A549 (cell line): ENCODE measurements around the gene VASH2. TPM values are rescaled to one million over a fixed set of nuclear protein-coding genes. Genes with fewer than 3 reads are reported as not detected.
A peak's percentile ranks its signal among the peaks of the same experiment; 100 is the strongest.

Experiments
- ATAC-seq, 2 experiments: fragments of 200-7000 bp in 1 of 2; fragments of >200 bp in 1 of 2; cut with Nextera tagmentation in 1 of 2; cut with Tn5 transposase in 1 of 2; 3 replicates each; pipeline versions ENCODE4 v1.8.0 to v1.9.1; 2018 to 2020; ENCODE audit warnings: mild to moderate bottlenecking in 1 of 2, moderate library complexity in 1 of 2
- CTCF ChIA-PET: fragments of 300-600 bp; sonication (Branson Sonifier 250); formaldehyde crosslinking; extraction: SDS; loops from one replicate; lab custom pipeline; 2021; ENCODE audit warnings: antibody characterized with exemption, inconsistent platforms; lab: Yijun Ruan, JAX
- POLR2A ChIA-PET: fragments of 350-600 bp; formaldehyde crosslinking; extraction: SDS; loops from one replicate; lab custom pipeline; 2021; ENCODE audit warnings: antibody characterized with exemption, inconsistent platforms; lab: Yijun Ruan, JAX
- DNase-seq, 2 experiments: peaks; one replicate each; pipeline versions ENCODE4 v3.0.0 to v3.0.0-alpha.2; 2011 to 2016; ENCODE audit warnings: low read depth in 1 of 2, low spot score in 1 of 2
- FAIRE-seq: peaks from 2 replicates; lab custom pipeline; 2011; peaks lifted over from hg19 to GRCh38; lab: Jason Lieb, UNC
- H3K27ac ChIP-seq, 2 experiments: fragments of >200 bp; sonication (Bioruptor Twin); formaldehyde crosslinking; 3 replicates each; pipeline ENCODE4 v1.5.1; 2016 to 2017
- H3K4me1 ChIP-seq: fragments of >200 bp; sonication (Bioruptor Twin); formaldehyde crosslinking; 3 replicates; pipeline ENCODE4 v1.6.1; 2016
- H3K4me2 ChIP-seq: fragments of >200 bp; sonication (Bioruptor Twin); formaldehyde crosslinking; 3 replicates; pipeline ENCODE4 v1.6.1; 2016
- H3K4me3 ChIP-seq: fragments of >200 bp; sonication (Bioruptor Twin); formaldehyde crosslinking; 3 replicates; pipeline ENCODE4 v1.5.1; 2016
- H3K9me3 ChIP-seq: fragments of >200 bp; sonication (Bioruptor Twin); formaldehyde crosslinking; 3 replicates; pipeline ENCODE4 v1.6.1; 2016
- BHLHE40 ChIP-seq: IDR thresholded peaks from 2 replicates; pipeline ENCODE4 v1.6.1; 2012; ENCODE audit warnings: low read depth, low read length, inconsistent platforms
- CHD4 ChIP-seq: fragments of 200-600 bp; sonication (generic); IDR thresholded peaks from 2 replicates; pipeline ENCODE4 v1.6.1; 2016; ENCODE audit warnings: antibody characterized with exemption, mild to moderate bottlenecking, borderline replicate concordance
- EP300 ChIP-seq, 2 experiments: fragments of >200 bp; sonication (Bioruptor Twin); formaldehyde crosslinking; IDR thresholded peaks; 2 replicates in 1 of 2; 3 replicates in 1 of 2; pipeline ENCODE4 v1.6.1; 2016 to 2017
- FOSB ChIP-seq: fragments of 250-450 bp; sonication (Bioruptor Pico); IDR thresholded peaks from 2 replicates; pipeline ENCODE4 v1.5.0; 2020; ENCODE audit warnings: mild to moderate bottlenecking, moderate library complexity
- FOSL2 ChIP-seq, 2 experiments: fragments of 450-650 bp in 1 of 2; fragments of >200 bp in 1 of 2; sonication (Bioruptor Twin) in 1 of 2; formaldehyde crosslinking; IDR thresholded peaks; 2 replicates each; pipeline versions ENCODE4 v1.5.0 to v1.6.1; 2016 to 2020; ENCODE audit warnings: mild to moderate bottlenecking in 1 of 2, moderate library complexity in 1 of 2
- GATA3 ChIP-seq: IDR thresholded peaks from 2 replicates; pipeline ENCODE4 v1.6.1; 2012; ENCODE audit warnings: borderline replicate concordance
- HOXB5 ChIP-seq: fragments of 250-450 bp; sonication (Bioruptor Pico); IDR thresholded peaks from 2 replicates; pipeline ENCODE4 v1.5.0; 2020; ENCODE audit warnings: mild to moderate bottlenecking, moderate library complexity
- MAZ ChIP-seq: fragments of 150-350 bp; IDR thresholded peaks from 2 replicates; pipeline ENCODE4 v1.6.1; 2014; ENCODE audit warnings: antibody characterized with exemption, low read depth, low read length, borderline replicate concordance
- NPAS2 ChIP-seq: fragments of 250-450 bp; sonication (Bioruptor Pico); IDR thresholded peaks from 2 replicates; pipeline ENCODE4 v1.8.0; 2022; ENCODE audit warnings: mild to moderate bottlenecking, moderate library complexity, borderline replicate concordance
- NR3C1 ChIP-seq: fragments of >200 bp; sonication (Bioruptor Twin); formaldehyde crosslinking; IDR thresholded peaks from 3 replicates; pipeline ENCODE4 v1.6.1; 2017
- PHF8 ChIP-seq: fragments of 200-600 bp; sonication (generic); IDR thresholded peaks from 2 replicates; pipeline ENCODE4 v1.6.1; 2016; ENCODE audit warnings: low read depth, mild to moderate bottlenecking, antibody characterized with exemption, moderate library complexity, borderline replicate concordance
- POLR2A ChIP-seq: IDR thresholded peaks from 2 replicates; pipeline ENCODE4 v1.6.1; 2012; ENCODE audit warnings: mild to moderate bottlenecking, low read length
- POLR2AphosphoS2 ChIP-seq: conservative IDR thresholded peaks from 2 replicates; pipeline ENCODE4 v1.6.1; 2012; ENCODE audit warnings: low read length, improper control_type of control experiment, inconsistent platforms
- RNF2 ChIP-seq: fragments of 200-600 bp; sonication (generic); IDR thresholded peaks from 2 replicates; pipeline ENCODE4 v1.6.1; 2016; ENCODE audit warnings: low read depth, mild to moderate bottlenecking, antibody characterized with exemption, moderate library complexity, borderline replicate concordance
- TFCP2L1 ChIP-seq: fragments of 250-450 bp; sonication (Bioruptor Pico); IDR thresholded peaks from 2 replicates; pipeline ENCODE4 v1.5.0; 2021; ENCODE audit warnings: mild to moderate bottlenecking
- TP53 ChIP-seq: fragments of 250-450 bp; sonication (Bioruptor Pico); IDR thresholded peaks from 2 replicates; pipeline ENCODE4 v1.5.0; 2021; ENCODE audit warnings: mild to moderate bottlenecking, moderate library complexity
- ZSCAN20 ChIP-seq: fragments of 250-450 bp; sonication (Bioruptor Pico); IDR thresholded peaks from 2 replicates; pipeline ENCODE4 v1.8.0; 2022; ENCODE audit warnings: mild to moderate bottlenecking, moderate library complexity
- WGBS: methylation state at CpG from one replicate; pipeline ENCODE4 v1.1.6; 2017; ENCODE audit errors: missing lambda C conversion rate; 5-methylcytosine and 5-hydroxymethylcytosine counted together
- polyA plus RNA-seq, 4 experiments: library from polyadenylated mRNA; depleted of rRNA in 3 of 4; stranded (reverse); fragments of >200 nt; fragmentation: RNase III in 1 of 4; extraction: RNeasy Plus Mini Kit Qiagen cat#74134 plus additional on column Dnase treatment in 1 of 4; gene quantifications; 2 replicates in 3 of 4; 3 replicates in 1 of 4; pipeline ENCODE4 v1.2.3, GENCODE V29; 2011 to 2017
- TF ChIP-seq, protein P1 (sequence below): IDR thresholded peaks from 2 replicates; pipeline ENCODE4 v1.6.1; 2012; ENCODE audit warnings: low read depth, borderline replicate concordance
- TF ChIP-seq, protein P2 (sequence below): fragments of >200 bp; sonication (Bioruptor Twin); formaldehyde crosslinking; IDR thresholded peaks from 3 replicates; pipeline ENCODE4 v1.5.1; 2016

The VASH2 gene
- polyA plus RNA-seq, 2 of the 4 experiments (the other 2 are of a cell fraction), result 3.4 to 4.7 TPM

DNA sequence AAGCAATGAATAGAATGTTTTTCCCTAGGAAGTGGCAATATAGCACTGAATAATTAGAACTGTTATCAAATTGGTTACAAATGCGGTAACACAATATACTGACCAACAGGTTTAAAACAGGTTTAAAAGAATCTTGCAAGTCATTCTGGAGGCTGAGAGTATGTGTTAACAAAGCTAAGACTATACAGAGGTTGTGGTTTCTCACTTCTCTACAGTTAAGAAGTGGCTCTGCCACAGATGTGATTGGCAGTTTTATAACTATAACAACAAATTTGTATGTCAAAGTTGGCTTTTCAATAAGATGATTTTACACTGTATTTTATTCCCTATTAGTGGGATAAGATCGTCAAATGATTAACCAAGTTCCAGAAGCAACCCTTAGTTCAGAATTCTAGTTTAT, 58.2 kb downstream of the VASH2 start:
- 89% methylated on average over 2 of the region's 2 CpGs for WGBS
- FAIRE-seq, result no peak
- H3K27ac ChIP-seq, result no peak overlapping the region
- TF ChIP-seq, protein P1, sequence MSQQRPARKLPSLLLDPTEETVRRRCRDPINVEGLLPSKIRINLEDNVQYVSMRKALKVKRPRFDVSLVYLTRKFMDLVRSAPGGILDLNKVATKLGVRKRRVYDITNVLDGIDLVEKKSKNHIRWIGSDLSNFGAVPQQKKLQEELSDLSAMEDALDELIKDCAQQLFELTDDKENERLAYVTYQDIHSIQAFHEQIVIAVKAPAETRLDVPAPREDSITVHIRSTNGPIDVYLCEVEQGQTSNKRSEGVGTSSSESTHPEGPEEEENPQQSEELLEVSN, result no peak
- TF ChIP-seq POLR2A (no peak), EP300 (IDR thresholded peaks at IDR 0.05) (no peak)
- TF ChIP-seq, all 56 proteins: peak for 0
- ATAC-seq (no peak), DNase-seq (no peak)
- Histone ChIP-seq H3K9me3 (no peaks in the 10 kb centered on the region), H3K4me3 (no peak overlapping the region), H3K4me1 (peaks cover under 1% of the 10 kb centered on the region; the same call in 2 of the 3 replicates), H3K4me2 (no peak overlapping the region)
- POLR2A ChIA-PET, result no interaction called here
- CTCF ChIA-PET, result no interaction called here

DNA sequence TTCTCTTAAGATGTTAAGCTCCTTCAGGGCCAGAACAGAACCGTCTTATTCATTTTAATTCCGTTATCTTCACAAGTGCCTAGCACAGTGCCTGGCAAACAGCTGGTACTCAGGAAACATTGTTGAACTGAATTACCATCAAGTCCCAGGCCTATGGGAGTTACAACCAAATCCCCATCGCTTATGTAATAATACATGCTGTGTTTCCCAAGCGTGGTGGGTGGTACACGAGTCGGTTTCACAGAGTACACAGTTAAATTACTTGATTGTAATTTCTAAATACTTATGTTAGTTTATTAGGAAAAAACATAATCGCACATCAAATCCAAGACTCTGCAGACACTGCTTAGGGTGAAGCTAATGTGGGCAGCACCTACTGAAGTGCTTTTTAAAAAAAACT, 64.3 kb downstream of the VASH2 start:
- TF ChIP-seq TP53 (CRISPR knock-in tag) (no peak), BHLHE40 (no peak), CHD4 (no peak), FOSB (CRISPR knock-in tag) (0 out of 2 replicates have a peak, but pooled peaks have one; percentile 34), POLR2AphosphoS2 (no peak), NPAS2 (CRISPR knock-in tag) (no peak), RNF2 (no peak), ZSCAN20 (CRISPR knock-in tag) (no peak), GATA3 (no peak), PHF8 (0 out of 2 replicates have a peak, but pooled peaks have one; percentile 14), NR3C1 (no peak), FOSL2 (IDR thresholded peaks at IDR 0.05) (no peak), FOSL2 (CRISPR knock-in tag; IDR thresholded peaks at IDR 0.05) (no peak), HOXB5 (no peak), TFCP2L1 (CRISPR knock-in tag) (no peak), MAZ (no peak)
- TF ChIP-seq, protein P2, sequence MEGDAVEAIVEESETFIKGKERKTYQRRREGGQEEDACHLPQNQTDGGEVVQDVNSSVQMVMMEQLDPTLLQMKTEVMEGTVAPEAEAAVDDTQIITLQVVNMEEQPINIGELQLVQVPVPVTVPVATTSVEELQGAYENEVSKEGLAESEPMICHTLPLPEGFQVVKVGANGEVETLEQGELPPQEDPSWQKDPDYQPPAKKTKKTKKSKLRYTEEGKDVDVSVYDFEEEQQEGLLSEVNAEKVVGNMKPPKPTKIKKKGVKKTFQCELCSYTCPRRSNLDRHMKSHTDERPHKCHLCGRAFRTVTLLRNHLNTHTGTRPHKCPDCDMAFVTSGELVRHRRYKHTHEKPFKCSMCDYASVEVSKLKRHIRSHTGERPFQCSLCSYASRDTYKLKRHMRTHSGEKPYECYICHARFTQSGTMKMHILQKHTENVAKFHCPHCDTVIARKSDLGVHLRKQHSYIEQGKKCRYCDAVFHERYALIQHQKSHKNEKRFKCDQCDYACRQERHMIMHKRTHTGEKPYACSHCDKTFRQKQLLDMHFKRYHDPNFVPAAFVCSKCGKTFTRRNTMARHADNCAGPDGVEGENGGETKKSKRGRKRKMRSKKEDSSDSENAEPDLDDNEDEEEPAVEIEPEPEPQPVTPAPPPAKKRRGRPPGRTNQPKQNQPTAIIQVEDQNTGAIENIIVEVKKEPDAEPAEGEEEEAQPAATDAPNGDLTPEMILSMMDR, result no peak
- TF ChIP-seq, protein P1, result no peak
- CTCF ChIA-PET, result interaction anchor here (1.2 to 1.8 kb wide), 2 partner anchors 17 to 19 kb away, joined by 3 to 9 read pairs; no protein-coding TSS in a partner anchor
- H3K4me2 ChIP-seq, result peak overlapping the region; percentile 73
- peak in 1 of 2 experiments; percentile 10 for DNase-seq
- ATAC-seq, result peak in 1 of 2 experiments; percentile 3; a peak in 2 of 6 replicates
- 4% methylated on average over 7 of the region's 7 CpGs for WGBS
- H3K4me1 ChIP-seq, result peaks cover 11% of the 10 kb centered on the region; the same call in 2 of the 3 replicates
- no peak for FAIRE-seq
- peak overlapping the region; percentile 92 to 94 for H3K27ac ChIP-seq
- no peaks in the 10 kb centered on the region for H3K9me3 ChIP-seq
- POLR2A ChIA-PET, result no interaction called here
- peak overlapping the region; percentile 60 for H3K4me3 ChIP-seq
